Measurements from ENCODE around the gene TTC31.
"Not testable (repeated sequence)": the region's sequence is repeated elsewhere in the genome, so short reads cannot be mapped to it uniquely, and the experiment has no call there.

Gene TTC31

DNA sequence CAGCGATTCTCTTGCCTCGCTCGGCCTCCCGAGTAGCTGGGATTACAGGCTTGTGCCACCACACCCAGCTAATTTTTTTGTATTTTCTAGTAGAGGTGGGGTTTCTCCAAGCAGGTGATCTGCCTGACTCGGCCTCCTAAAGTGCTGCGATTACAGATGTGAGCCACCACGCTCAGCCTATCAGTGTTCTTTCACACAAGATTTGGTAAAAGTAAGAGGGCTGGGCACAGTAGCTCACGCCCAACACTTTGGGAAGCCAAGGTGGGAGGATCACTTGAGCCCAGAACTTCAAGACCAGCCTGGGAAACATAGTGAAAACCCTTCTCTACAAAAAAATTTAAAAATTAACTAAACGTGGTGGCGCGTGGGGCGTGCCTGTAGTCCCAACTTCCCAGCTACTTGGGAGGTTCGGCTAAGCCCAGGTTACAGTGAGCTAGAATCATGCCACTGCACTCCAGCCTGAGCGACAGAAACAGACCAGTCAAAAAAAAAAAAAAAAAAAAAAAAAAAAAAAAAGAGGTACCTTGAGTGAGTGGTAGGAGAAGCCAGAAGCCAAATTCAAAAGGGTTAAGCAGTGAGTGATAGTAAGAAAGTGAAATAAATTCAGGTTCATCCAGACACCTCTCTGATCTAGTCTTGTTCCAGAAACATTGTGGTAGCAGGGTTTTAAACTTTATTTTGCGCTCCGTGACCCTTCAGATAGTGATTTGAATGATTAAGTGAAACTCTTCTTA, 11.4 kb upstream of the TTC31 start:
- TF ChIP-seq SPI1 (IDR thresholded peaks at IDR 0.05; ENCODE audit: low read depth, low read length) = no peak
- TF ChIP-seq PAX5 (IDR thresholded peaks at IDR 0.05; ENCODE audit: insufficient read depth, low read length, severe bottlenecking) = no peak
- TF ChIP-seq POLR2A (IDR thresholded peaks at IDR 0.05; ENCODE audit: low read depth, low read length) = no peak
- TF ChIP-seq POLR2AphosphoS5 (IDR thresholded peaks at IDR 0.05; ENCODE audit: low read depth, low read length) = no peak
- TF ChIP-seq POU2F2 (IDR thresholded peaks at IDR 0.05; ENCODE audit: low read depth, low read length) = no peak
- no peak for TF ChIP-seq TAF1 (IDR thresholded peaks at IDR 0.05; ENCODE audit: low read depth, low read length)
- FAIRE-seq (no peak), DNase-seq (ENCODE audit: insufficient read length, low spot score) (no peak)

DNA sequence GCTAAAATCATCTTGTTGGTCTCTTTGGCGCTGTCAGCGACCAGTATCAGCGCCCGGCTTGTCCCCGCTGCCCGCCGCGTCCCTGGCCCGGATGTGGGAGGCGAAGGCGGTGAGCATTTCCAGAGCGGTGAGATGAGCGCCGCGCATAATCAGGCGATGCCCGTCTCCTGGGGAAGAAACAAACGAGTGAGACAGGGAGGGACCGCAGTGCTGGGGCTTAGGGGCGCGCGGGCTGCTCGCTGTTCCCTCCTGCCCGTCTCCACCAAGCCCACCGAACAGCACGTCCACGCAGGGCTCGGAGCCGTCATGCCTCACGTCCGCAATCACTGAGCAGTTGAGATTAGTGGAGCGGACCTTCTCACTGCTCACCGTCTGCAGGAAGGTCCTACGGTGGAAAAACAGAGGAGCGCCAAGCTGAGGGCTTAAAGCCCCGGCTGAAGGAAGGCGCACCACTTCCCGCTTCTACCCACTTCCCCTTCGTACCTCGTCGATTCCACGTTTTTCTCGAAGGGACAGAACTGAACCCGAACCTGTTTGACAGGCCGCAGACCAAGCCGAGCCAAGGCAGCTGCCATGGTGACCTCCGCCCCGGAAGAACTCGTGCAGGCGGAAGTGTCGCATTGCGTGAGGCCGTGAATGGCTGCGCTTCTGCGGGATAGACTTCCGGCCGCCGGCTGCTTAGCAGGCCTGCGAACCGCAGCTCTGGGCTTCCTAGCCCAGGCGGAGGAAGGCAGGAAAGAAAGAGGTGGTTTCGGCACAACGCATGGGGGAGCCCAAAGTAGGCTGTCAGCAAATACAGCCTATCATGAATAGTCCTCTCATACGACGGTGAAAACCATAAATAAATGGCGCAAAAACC, 10.6 kb upstream of the TTC31 start, which contains the start of gene MRPL53:
TSS of gene MRPL53 (minus strand) at position 595 of the 859 bp plus-strand sequence. CDS start at position 575, 20 bp downstream.
- DNase-seq (ENCODE audit: insufficient read length, low spot score) = peak; percentile 77
- TF ChIP-seq SPI1 (IDR thresholded peaks at IDR 0.05; ENCODE audit: low read depth, low read length) (peak; percentile 18; the same call in 1 of the 2 replicates), POLR2A (IDR thresholded peaks at IDR 0.05; ENCODE audit: low read depth, low read length) (peak; percentile 97), POU2F2 (IDR thresholded peaks at IDR 0.05; ENCODE audit: low read depth, low read length) (peak; percentile 86), PAX5 (IDR thresholded peaks at IDR 0.05; ENCODE audit: insufficient read depth, low read length, severe bottlenecking) (peak; percentile 62), POLR2AphosphoS5 (IDR thresholded peaks at IDR 0.05; ENCODE audit: low read depth, low read length) (peak; percentile 97), TAF1 (IDR thresholded peaks at IDR 0.05; ENCODE audit: low read depth, low read length) (peak; percentile 84)
- FAIRE-seq = peak; percentile 95

DNA sequence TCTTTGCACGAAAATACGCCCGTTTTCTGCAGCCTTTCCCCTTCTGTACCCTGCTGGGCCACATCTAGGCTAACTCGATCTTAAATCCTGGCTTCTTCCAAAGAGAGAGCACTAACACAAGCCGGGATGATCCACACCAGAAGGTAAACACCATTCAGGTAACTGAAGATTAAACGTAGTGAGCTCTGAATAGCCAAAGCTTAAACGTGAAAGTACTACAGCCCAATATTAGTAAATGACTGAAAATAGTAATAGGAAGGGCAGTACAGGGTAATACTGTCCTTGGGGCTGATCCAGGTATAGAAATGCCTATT, 10.0 kb upstream of the TTC31 start:
- FAIRE-seq (no peak), DNase-seq (ENCODE audit: insufficient read length, low spot score) (no peak)
- no peak for TF ChIP-seq TAF1 (IDR thresholded peaks at IDR 0.05; ENCODE audit: low read depth, low read length)
- TF ChIP-seq POLR2AphosphoS5 (IDR thresholded peaks at IDR 0.05; ENCODE audit: low read depth, low read length) = no peak
- TF ChIP-seq POU2F2 (IDR thresholded peaks at IDR 0.05; ENCODE audit: low read depth, low read length) = no peak
- TF ChIP-seq PAX5 (IDR thresholded peaks at IDR 0.05; ENCODE audit: insufficient read depth, low read length, severe bottlenecking) = no peak
- TF ChIP-seq SPI1 (IDR thresholded peaks at IDR 0.05; ENCODE audit: low read depth, low read length) = no peak
- no peak for TF ChIP-seq POLR2A (IDR thresholded peaks at IDR 0.05; ENCODE audit: low read depth, low read length)

DNA sequence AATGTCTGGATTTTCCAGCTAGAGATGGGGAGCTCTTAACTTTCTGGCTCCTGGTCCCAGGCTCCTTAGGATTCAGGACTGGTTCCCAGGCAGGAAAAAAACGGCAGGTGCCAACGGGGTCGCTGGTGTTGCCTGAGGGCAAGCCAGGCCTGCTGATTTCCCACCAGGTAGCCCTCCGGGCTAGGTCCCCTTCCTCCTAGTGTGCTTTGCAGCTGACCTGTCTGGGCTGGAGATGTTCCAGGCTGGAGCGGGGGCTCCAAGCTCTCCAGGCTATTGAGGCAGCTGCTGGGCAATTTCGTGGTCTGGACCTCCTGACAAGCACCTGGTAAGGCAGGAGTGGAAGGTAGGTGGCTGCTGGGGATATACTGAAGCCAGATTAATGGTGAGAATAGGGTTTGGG, 8.4 kb upstream of the TTC31 start:
- DNase-seq (ENCODE audit: insufficient read length, low spot score) (no peak), FAIRE-seq (no peak)
- TF ChIP-seq TAF1 (IDR thresholded peaks at IDR 0.05; ENCODE audit: low read depth, low read length) = no peak
- no peak for TF ChIP-seq POU2F2 (IDR thresholded peaks at IDR 0.05; ENCODE audit: low read depth, low read length)
- TF ChIP-seq POLR2AphosphoS5 (IDR thresholded peaks at IDR 0.05; ENCODE audit: low read depth, low read length) = no peak
- TF ChIP-seq SPI1 (IDR thresholded peaks at IDR 0.05; ENCODE audit: low read depth, low read length) = no peak
- no peak for TF ChIP-seq PAX5 (IDR thresholded peaks at IDR 0.05; ENCODE audit: insufficient read depth, low read length, severe bottlenecking)
- no peak for TF ChIP-seq POLR2A (IDR thresholded peaks at IDR 0.05; ENCODE audit: low read depth, low read length)

DNA sequence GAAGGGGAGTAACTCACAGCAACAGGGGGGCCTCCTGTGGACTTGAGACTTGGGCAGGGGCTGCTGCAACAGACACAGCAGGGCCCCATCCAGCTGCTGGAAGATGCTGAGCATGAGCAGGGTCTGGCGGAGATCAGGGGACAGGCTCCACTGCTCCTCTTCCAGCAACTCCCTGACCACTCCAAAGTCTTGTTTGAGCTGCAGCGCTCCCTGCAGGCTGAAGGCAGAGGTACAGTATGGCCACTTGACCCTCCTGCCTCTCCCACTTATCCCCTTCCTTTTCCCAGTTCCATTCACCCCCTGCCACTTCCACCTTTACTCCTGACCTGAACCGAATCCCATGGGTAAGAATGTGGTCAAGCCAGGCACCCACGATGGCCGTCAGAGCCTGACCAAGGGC, 8.0 kb upstream of the TTC31 start:
- TF ChIP-seq POLR2AphosphoS5 (IDR thresholded peaks at IDR 0.05; ENCODE audit: low read depth, low read length) (no peak), TAF1 (IDR thresholded peaks at IDR 0.05; ENCODE audit: low read depth, low read length) (no peak), POLR2A (IDR thresholded peaks at IDR 0.05; ENCODE audit: low read depth, low read length) (no peak), PAX5 (IDR thresholded peaks at IDR 0.05; ENCODE audit: insufficient read depth, low read length, severe bottlenecking) (no peak), SPI1 (IDR thresholded peaks at IDR 0.05; ENCODE audit: low read depth, low read length) (no peak), POU2F2 (IDR thresholded peaks at IDR 0.05; ENCODE audit: low read depth, low read length) (no peak)

DNA sequence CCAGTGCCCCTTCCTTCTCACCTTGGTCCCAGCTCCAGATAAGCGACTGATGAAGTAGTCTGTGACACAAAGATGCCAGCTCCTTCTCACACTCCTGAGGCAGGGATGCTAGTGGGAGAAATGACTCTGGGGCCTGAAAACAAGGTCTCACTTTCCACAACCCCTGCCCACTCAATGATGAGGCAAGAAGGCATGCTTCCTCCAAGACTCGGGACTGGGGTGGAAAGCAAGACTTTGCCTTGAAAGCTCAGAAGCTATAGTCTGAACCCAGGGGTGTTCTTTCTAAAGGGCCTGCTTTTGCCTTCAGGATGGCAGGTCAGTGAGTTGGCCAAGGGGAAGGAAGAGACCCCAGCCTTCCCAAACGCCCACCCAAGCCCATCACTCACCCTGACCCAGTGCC, 1.4 kb upstream of the TTC31 start:
- TF ChIP-seq TAF1 (IDR thresholded peaks at IDR 0.05; ENCODE audit: low read depth, low read length) = no peak
- TF ChIP-seq PAX5 (IDR thresholded peaks at IDR 0.05; ENCODE audit: insufficient read depth, low read length, severe bottlenecking) = no peak
- FAIRE-seq (no peak), DNase-seq (ENCODE audit: insufficient read length, low spot score) (no peak)

More for the DNA sequence above, 8.0 kb upstream of the TTC31 start:
- DNase-seq (ENCODE audit: insufficient read length, low spot score) = no peak
- no peak for FAIRE-seq

DNA sequence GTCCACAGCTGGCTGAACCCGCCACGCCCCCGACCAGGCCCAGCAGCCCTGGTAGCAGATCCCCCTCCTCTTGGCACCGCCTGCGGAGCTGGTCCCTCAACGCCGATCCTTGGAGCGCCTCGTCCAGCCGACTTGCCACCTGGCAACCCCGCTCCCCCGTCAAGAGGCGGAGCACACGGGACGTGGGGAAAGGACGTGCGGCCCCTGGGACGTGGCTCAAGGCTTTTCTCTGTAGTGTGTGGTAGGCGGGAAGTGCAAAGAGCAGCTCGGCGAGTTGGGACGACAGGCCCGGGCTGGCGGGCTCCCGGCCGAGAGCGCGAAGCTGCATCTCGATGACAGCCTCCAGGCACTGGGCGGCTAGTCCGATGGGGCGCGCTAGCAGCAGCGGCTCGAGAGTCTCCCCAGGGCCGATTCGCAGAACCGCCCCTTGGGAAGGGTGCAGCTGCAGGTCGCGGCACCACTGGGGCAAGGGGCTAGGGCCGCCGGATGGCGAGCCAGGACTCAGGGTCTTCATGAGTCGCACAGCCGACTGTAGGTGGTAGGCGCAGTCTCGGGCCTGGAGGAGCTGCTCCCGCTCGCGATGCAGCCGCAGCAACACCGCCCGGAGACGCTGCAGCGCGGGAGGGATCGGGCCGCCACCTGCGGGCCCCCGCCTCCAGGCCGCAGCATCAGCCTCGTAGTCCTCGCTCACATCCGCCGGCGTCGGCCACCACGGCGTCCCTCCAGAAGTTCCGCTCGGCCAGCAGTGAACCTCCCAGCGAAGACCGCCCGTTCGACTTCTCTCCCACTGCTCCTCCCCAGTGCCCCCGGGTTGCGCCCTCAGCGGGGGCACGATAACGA, 700 bp upstream of the TTC31 start:
- DNase-seq (ENCODE audit: insufficient read length, low spot score) = no peak
- FAIRE-seq = no peak
- no peak for TF ChIP-seq POLR2AphosphoS5 (IDR thresholded peaks at IDR 0.05; ENCODE audit: low read depth, low read length)
- no peak for TF ChIP-seq TAF1 (IDR thresholded peaks at IDR 0.05; ENCODE audit: low read depth, low read length)
- TF ChIP-seq POLR2A (IDR thresholded peaks at IDR 0.05; ENCODE audit: low read depth, low read length) = no peak
- TF ChIP-seq PAX5 (IDR thresholded peaks at IDR 0.05; ENCODE audit: insufficient read depth, low read length, severe bottlenecking) = no peak
- no peak for TF ChIP-seq POU2F2 (IDR thresholded peaks at IDR 0.05; ENCODE audit: low read depth, low read length)
- no peak for TF ChIP-seq SPI1 (IDR thresholded peaks at IDR 0.05; ENCODE audit: low read depth, low read length)

DNA sequence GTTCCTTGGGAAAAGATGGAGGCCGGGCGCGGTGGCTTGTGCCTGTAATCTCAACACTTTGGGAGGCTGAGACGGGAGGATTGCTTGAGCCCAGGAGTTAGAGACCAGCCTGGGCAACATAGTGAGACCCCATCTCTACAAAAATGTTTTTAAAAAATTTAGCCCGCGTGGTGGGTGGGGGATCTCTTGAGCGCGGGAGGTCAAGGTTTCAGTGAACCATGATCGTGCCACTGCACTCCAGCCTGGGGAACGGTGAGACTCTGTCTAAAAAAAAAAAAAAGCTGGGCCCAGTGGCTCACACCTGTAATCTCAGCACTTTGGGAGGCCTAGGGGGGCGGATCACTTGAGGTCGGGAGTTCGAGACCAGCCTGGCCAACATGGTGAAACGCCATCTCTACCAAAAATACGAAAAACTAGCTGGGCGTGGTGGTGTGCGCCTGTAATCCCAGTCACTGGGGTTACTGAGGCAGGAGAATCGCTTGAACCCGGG, 839 bp downstream of the TTC31 start:
- FAIRE-seq; DNase-seq (ENCODE audit: insufficient read length, low spot score): not testable (repeated sequence)

DNA sequence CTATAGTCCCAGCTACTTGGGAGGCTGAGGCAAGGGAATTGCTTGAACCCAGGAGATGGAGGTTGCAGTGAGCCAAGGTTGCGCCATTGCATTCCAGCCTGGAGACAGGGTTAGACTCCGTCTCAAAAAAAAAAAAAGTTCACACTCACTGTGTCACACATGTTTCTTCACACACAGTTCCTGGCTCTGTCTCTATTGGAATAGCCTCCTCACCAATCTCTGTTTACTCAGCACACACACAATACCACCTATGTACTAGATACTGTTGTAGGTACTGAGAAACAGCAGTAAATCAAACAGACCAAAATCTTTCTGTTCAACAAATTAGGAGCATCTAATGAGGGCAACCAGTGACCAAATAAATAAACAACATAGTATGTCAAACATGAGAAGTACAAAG, 3.3 kb downstream of the TTC31 start:
- no peak for TF ChIP-seq SPI1 (IDR thresholded peaks at IDR 0.05; ENCODE audit: low read depth, low read length)
- TF ChIP-seq POLR2A (IDR thresholded peaks at IDR 0.05; ENCODE audit: low read depth, low read length) = no peak
- no peak for TF ChIP-seq POLR2AphosphoS5 (IDR thresholded peaks at IDR 0.05; ENCODE audit: low read depth, low read length)
- no peak for TF ChIP-seq TAF1 (IDR thresholded peaks at IDR 0.05; ENCODE audit: low read depth, low read length)
- no peak for TF ChIP-seq PAX5 (IDR thresholded peaks at IDR 0.05; ENCODE audit: insufficient read depth, low read length, severe bottlenecking)
- TF ChIP-seq POU2F2 (IDR thresholded peaks at IDR 0.05; ENCODE audit: low read depth, low read length) = no peak

More for the DNA sequence above, 3.3 kb downstream of the TTC31 start:
- FAIRE-seq (no peak), DNase-seq (ENCODE audit: insufficient read length, low spot score) (no peak)
